Measurements from ENCODE around the gene RASA3.

RASA3 gene

GRCh38 chr13:113974304-113975281, 157.8 kb downstream of the RASA3 start:
- DNase-seq, result no peak

GRCh38 chr13:113973218-113974164, 158.9 kb downstream of the RASA3 start, which contains the start of gene C13orf46:
TSS of gene C13orf46 (minus strand) at chr13:113974076. CDS start at chr13:113973997, 79 bp downstream.
- no peak for DNase-seq

- no peak for DNase-seq
Measured at GRCh38 chr13:113972451-113973217, 159.8 kb downstream of the RASA3 start.

- DNase-seq, result no peak
Measured at GRCh38 chr13:113971471-113972231, 160.8 kb downstream of the RASA3 start.

- no peak for DNase-seq
Measured at GRCh38 chr13:113970810-113971470, 161.5 kb downstream of the RASA3 start.

- no peak for DNase-seq
Measured at GRCh38 chr13:113969973-113970611, 162.3 kb downstream of the RASA3 start.

- no peak for DNase-seq
Measured at GRCh38 chr13:113969311-113969972, 163.0 kb downstream of the RASA3 start.

GRCh38 chr13:113968463-113969310, 163.7 kb downstream of the RASA3 start:
- no peak for DNase-seq

GRCh38 chr13:113967729-113968462, 164.5 kb downstream of the RASA3 start:
- DNase-seq, result no peak

GRCh38 chr13:113967206-113967720, 165.2 kb downstream of the RASA3 start:
- DNase-seq, result no peak

- no peak for DNase-seq
Measured at GRCh38 chr13:113965968-113966884, 166.2 kb downstream of the RASA3 start.

- DNase-seq, result no peak
Measured at GRCh38 chr13:113965383-113965874, 167.0 kb downstream of the RASA3 start.

GRCh38 chr13:113964251-113964995, 168.0 kb downstream of the RASA3 start:
- no peak for DNase-seq

- DNase-seq, result no peak
Measured at GRCh38 chr13:113963376-113963775, 169.0 kb downstream of the RASA3 start.

- DNase-seq, result no peak
Measured at GRCh38 chr13:113962975-113963374, 169.4 kb downstream of the RASA3 start.

GRCh38 chr13:113962386-113962785, 170.0 kb downstream of the RASA3 start:
- no peak for DNase-seq

All from CD4-positive, alpha-beta T cell treated with Interleukin-12 subunit alpha and Interleukin-12 subunit beta, for 1 hour (primary cell).